Erythroblast (primary cell): Measurements from ENCODE around the gene DCP1B.

Source experiments
- DNase-seq, 2 experiments: peaks; one replicate each; lab custom pipeline; 2025; lab: John Stamatoyannopoulos, UW
- GATA1 ChIP-seq: IDR thresholded peaks from 2 replicates; pipeline ENCODE4 v1.6.1; 2011; ENCODE audit warnings: low read depth, mild to moderate bottlenecking, control low read depth, low read length, moderate library complexity
- POLR2A ChIP-seq: IDR thresholded peaks from 2 replicates; pipeline ENCODE4 v1.6.1; 2011; ENCODE audit warnings: mild to moderate bottlenecking, low read length

DCP1B gene

DNA sequence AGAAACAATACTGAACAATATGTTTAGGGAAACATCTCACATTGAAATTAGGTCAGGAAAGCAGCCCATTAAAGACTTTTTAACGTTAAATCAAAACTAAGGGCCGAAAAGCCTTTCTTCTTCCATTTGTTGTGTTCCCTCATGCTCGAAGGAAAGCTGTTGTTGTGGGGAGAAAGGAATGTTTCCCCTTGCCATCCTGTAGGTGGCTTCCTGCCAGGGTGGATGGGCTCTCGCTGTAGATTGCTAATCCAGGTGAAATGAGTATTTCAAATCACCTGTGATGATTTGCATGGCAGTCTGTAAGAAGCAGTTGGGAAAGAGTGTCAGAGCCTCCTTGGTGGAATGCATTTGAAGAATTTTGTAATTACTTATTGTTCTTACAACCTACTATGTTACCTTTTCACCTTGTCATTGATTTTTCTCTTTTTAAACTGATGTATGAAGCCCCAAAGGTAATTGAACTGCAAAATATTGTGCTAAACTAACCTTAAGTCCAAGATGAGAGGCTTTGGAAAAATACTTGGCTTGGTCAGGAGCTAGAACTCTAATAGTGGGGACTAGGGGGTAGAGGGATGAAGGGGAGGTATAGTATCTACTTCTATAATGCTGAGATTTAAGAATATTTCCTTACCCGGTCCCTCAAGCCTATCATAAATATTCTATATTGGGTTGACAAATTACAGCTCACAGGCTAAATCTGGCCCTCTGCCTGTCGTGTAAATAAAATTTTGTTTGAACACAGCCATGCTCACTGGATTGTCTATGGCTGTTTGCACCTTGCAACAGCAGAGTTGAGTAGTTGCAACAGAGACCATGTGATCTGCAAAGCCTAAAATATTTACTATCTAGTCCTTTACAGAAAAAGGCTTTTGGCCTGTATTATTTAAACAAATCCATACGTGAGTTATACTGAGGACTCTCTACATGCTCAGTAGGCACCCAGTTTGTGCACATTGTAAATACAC is 7.7 kb upstream of the DCP1B start:
- TF ChIP-seq GATA1, result no peak
- no peak for TF ChIP-seq POLR2A
- no peak for DNase-seq

DNA sequence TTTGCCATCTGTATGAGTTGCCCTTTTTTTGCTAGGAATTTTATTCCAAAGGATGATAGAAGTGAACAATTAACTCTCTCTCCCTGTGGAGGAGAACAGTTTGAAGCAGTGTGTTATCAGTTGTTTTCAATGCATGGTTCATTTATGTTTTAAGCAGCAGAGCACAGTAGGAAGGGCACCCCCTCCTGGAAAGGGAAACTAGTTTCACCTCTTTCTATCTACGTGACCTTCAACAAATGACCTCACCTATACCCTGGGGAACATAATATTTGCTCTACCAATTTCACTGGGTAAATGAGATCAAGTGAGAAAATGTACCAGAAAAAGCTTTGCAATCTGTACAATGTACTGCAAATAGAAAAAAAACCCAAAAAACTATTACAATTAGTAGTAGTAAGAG is 5.4 kb upstream of the DCP1B start:
- peak; percentile 39 to 62 for DNase-seq
- TF ChIP-seq POLR2A (no peak), GATA1 (no peak)

GRCh38 chr12:2008677-2009076 is 4.4 kb upstream of the DCP1B start:
- no peak for DNase-seq

DNA sequence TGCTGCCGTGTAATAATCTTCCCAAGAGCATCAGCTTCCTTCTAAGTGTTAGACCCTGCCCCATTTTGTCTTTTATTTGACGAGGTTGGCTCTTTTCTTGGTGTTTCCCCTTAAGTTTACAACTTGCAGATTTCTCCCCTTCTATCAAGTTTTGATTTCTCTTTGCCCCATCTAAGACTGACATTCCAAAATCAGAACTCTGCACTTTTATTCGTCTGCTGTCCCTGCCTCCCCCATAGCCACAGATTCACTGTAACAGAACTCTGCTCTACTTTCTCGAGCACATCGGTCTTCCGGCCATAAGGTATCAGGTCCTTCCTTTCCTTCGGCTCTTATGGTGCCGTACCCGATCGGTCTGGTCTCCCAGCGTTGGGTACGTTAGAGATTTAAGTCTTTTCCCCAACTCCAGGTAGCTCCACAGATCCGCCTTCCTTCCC is 563 bp downstream of the DCP1B start:
- no peak for DNase-seq
- TF ChIP-seq GATA1 (no peak), POLR2A (no peak)

More at GRCh38 chr12:2008677-2009076, 4.4 kb upstream of the DCP1B start:
- TF ChIP-seq POLR2A, result no peak
- TF ChIP-seq GATA1, result no peak

GRCh38 chr12:1995205-1995896 is 8.9 kb downstream of the DCP1B start:
- no peak for TF ChIP-seq POLR2A
- no peak for TF ChIP-seq GATA1
- DNase-seq, result peak in 1 of 2 experiments; percentile 16

- no peak for TF ChIP-seq GATA1
- no peak for TF ChIP-seq POLR2A
- DNase-seq, result no peak
Observed at GRCh38 chr12:1994429-1995143, 9.7 kb downstream of the DCP1B start.

DNA sequence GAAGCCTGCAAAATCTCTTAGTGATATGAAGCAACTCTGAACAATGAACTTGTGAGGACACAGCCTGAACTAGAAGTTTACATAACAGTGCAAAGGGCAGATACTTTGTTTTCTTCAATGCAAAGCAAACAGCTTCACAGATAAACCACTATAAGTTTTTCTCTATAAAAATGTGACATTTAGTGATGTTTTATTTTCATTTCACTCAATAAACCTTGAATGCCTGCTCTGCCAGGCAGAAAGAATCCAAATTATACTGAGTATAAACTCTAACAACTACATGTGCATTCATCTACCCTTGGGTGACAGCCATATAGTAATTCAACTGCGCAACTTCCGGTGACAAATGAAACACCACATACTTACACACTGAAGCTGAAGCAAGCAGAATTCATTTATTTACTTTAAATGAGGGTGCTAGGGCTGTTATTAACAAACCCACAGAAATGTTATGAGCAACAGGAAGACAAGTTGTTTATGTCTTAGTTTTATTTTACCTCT is 10.3 kb downstream of the DCP1B start:
- no peak for DNase-seq
- TF ChIP-seq POLR2A (no peak), GATA1 (no peak)

- TF ChIP-seq POLR2A (no peak), GATA1 (no peak)
- DNase-seq, result peak in 1 of 2 experiments; percentile 29
Observed at GRCh38 chr12:1993341-1993740, 10.9 kb downstream of the DCP1B start.

GRCh38 chr12:1992732-1993131 is 11.5 kb downstream of the DCP1B start:
- no peak for DNase-seq
- TF ChIP-seq GATA1 (no peak), POLR2A (no peak)

DNA sequence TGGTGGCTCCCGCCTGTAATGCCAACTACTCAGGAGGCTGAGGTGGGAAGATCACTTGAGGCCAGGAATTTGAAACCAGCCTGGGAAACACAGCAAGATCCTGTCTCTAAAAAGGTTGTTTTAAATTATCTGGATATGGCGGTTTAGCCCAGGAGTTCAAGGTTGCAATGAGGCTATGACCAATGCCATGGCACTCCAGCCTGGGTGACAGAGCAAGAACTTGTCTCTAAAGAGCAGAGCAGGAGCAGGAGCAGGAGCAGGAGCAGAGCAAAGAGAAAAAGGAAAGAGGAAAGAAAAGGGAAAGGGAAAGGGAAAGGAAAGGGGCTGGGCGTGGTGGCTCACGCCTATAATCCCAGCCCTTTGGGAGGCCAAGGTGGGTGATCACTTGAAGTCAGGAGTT is 15.1 kb downstream of the DCP1B start:
- TF ChIP-seq GATA1, result no peak
- TF ChIP-seq POLR2A, result no peak
- DNase-seq, result no peak

- TF ChIP-seq POLR2A (no peak), GATA1 (no peak)
- peak in 1 of 2 experiments; percentile 17 for DNase-seq
Observed at GRCh38 chr12:1984759-1985158, 19.5 kb downstream of the DCP1B start.

DNA sequence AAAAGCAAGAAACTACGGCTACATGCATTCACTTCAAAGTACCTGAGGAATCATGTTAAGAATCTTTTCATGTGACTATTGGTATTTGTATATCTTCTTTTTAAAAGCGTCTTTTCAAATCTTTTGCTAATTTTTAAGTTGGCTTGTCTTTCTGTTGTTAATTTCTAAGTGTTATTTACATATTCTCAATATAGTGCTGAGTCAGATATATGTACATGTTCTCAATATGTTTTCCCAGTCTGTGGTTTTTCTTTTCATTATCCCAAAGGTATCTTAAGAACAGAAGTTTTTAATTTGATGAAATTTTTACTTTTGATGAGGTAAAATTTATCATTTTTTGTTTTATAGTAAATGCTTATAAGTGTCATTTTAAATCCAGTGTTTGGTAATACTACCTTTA is 24.0 kb downstream of the DCP1B start:
- TF ChIP-seq GATA1, result no peak
- TF ChIP-seq POLR2A, result no peak
- DNase-seq, result no peak

DNA sequence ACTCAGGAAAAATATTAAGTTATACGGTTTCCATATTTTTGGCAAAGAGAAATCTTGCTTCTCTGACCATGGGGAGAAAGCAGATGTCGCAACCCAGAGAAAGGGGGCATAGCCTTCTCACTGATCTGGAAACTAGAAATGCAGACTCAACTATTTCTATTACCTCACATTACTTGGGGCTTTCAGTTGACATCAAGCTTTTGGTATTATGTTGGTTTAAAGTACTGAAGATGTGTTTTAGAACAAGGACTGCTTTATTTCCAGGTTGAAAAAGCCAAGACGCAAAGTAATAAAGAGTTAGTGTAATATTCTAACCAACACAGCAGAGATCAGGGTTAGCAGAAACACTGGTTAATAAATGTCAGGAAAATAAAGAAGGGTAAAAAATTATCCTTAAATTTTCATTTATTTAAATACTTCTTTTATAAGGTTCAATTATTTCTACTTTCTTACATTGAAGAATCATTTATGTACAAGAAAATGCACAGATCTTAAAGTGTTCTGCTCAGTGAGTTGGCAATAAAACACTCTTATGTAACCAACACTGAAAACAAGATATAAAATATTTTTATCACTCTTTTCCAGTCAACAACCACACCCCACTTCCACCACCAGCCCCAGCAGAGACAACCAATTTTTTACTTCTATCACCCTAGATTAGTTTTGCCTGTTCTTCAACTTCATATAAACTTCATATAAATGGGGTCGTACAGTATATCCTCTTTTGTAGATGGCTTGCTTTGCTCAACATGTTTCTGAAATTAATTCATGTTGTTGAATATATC is 26.0 kb downstream of the DCP1B start:
- TF ChIP-seq GATA1 (no peak), POLR2A (no peak)
- DNase-seq, result peak; percentile 87 to 89
